ENCODE results near the gene FAM222A.
A peak's percentile ranks its signal among the peaks of the same experiment; 100 is the strongest.

The FAM222A gene

DNA sequence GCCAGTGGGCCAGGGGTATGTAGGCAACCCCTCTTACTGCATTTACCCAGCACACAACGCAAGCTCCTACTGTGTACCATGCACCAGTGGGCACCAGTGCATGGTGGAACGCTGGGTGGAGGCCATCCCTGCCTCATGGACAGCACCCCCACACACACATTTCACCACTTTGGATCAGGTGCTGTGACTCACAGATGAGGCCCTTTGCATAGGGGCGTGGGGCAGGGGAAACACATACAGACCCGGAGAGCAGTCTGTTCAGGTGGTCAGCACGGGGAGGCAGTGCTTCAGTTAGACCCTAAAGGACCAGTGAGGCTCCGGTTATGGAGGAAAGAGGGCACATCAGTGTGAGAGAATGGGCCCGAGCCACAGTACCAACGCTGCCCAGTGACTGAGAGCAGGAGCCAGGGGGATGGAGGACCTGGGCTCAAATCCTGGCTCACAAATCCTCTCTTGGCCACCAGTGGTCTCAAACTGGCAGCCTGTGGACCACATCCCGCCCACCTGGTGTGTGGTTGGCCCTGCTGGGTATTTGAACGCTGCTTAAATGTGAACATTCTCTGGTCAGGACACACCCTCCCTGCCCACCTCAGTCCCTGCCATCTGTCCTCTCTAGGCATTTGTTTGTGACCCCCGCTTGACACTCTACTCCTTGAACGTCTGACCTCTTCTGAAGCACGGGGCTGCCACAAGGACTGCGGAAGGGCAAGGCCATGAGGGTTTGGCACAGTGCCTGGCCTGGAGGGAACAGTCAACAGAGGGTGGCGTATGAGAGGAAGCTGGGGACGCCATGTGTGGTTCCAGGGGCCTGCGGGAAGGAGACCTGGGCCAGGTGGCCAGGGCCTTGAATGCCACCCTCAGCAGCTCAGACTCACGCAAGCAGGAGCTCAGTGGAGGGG is 46.7 kb downstream of the FAM222A start:
- DNase-seq (ENCODE audit: low spot score): no peak

- no peak for DNase-seq (ENCODE audit: low spot score)
Observed at GRCh38 chr12:109760930-109761921, 47.6 kb downstream of the FAM222A start.

DNA sequence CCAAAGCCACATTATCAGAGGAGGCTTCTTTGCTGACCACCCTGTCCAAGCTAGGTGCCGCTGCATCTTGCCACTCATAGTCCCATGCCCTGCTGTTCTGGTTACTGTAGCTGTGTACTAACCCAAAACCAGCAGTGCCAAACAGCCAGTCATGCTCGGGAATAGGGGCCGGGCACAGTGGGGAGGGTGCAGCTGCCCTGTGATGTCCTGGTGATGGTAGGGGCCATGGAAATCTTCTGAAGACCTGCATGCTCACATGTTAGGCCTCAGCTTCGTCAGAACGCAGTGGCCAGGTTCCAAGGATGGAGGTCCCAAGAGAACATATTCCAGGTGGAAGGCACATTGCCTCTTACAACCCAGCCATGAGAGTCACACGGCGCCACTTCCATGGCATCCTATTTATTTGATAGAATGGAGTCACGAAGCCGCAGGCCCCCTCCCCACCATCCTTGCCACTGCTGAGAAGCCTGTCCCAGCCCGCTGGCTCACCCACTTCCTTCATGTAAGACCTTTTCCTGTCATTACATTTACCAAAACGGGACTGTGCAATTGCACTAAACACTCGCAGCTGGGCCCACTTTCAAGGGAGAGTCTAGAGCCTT is 48.5 kb downstream of the FAM222A start:
- no peak for DNase-seq (ENCODE audit: low spot score)

DNA sequence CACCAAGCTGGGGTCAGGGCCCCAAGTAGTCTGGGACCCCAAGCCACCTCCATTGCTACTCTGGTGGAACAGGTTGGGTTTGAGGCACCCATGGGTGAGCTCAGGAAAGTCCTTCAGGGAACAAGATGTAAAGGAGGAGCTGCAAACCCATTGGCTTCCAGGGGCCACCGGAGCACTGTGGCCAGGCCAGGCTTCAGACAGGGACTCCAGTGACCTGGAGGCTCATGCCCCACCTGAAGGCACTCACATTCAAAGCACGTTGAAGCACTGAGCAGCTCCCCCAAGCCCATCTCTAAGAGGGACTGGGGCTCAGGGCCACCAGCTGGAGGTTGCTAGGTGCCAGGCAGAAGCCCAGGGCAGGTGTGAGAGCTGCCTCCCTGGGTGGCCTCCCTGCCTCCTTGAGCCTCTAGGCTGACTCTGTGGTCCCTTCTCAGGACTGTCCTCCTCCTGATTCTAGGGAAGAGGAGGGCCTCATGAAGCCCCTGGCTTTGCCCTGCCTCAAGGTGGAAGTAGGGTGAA is 49.1 kb downstream of the FAM222A start:
- DNase-seq (ENCODE audit: low spot score): no peak

DNA sequence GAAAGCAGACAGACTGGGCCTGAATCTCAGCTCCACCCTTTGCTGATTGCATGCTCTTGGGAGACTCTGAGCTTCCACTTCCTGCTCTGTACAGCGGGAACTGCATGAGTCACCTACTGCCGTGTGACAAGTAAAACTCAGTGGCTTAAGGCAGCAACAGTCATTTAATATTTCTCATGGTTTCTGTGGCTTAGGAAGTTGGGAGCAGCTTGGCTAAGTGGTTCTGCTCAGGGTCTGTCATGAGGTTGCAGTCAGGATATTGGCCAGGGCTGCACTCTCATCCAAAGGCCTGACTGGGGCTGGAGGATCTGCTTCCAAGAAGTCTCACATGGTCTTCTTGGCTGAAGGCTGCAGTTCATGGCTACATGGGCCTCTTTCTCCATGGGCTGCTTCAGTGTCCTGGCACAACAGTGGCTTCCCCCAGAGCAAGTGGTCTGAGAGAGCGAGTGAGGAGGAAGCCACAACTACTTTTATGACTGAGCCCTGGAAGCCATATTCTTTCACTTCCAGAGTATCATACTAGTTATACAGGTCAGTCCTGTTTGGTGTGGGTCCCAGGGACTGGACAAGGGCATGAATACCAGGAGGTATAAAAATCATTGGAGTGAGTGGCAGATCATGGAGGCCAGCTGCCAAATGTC is 49.7 kb downstream of the FAM222A start:
- DNase-seq (ENCODE audit: low spot score): peak; percentile 95

DNA sequence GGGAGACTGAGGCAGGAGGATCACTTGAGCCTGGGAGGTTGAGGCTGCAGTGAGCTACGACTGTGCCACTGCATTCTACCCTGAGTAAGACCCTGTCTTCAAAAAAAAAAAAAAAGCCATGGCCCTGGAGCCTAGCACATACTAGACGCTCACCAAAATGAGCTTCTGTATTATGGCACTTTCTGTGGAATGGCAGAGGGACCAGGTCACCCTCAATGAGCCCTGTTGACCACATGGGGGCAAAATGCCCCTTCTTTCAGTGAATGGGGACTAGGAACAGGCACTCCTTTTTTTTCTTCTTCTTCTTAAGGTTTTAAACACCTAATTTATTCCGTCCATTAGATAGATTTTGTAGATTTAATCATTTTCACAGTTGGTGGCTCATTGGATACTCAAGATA is 50.5 kb downstream of the FAM222A start:
- peak; percentile 40 for DNase-seq (ENCODE audit: low spot score)

- no peak for DNase-seq (ENCODE audit: low spot score)
Observed at GRCh38 chr12:109764776-109765445, 51.3 kb downstream of the FAM222A start.

- no peak for DNase-seq (ENCODE audit: low spot score)
Observed at GRCh38 chr12:109765446-109765810, 51.8 kb downstream of the FAM222A start.

DNA sequence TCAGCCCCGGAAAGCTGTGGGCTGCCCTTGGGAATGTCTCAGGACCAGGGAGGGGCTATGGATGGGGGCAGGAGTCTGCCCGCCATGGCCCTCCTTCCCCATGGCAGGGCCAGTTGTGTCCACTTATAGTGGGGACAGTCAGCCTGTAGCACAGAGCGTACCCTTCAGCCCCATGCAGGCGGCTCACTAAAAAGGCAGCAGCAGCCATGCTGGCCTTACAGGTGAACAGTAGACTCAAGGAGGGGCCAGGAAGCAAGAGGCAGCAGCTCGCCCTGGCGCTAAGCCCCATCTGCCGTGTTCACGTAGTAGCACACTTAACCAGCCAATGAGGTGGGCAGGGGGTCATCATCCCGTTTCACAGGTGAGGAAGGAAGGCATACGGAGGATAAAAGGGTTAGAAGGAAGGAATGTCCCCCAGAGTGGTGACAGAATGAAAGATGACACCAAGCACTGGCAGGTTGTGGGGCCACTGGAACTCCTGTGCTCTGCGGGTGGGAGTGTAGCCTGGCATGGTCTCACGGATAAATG is 52.7 kb downstream of the FAM222A start:
- DNase-seq (ENCODE audit: low spot score): no peak

DNA sequence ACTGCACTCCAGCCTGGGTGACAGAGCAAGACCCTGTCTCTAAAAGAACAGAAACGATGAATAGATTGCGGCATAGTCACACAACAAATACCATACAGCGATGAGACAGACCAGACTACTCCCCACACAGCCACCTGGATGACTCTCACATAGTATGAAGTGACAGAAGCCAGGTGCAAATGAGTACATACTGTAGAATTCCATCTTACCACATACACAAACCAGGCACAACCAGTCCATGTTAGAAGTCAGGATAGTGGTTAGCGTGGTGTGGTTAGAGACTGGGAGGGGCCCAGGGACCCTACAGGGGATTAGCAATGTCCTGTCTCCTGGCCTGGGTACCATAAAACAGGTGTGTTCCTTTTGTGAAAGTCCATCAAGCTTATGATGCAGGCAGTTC is 53.8 kb downstream of the FAM222A start:
- DNase-seq (ENCODE audit: low spot score): no peak

GRCh38 chr12:109767991-109768900 is 54.6 kb downstream of the FAM222A start:
- no peak for DNase-seq (ENCODE audit: low spot score)

- DNase-seq (ENCODE audit: low spot score): no peak
Observed at GRCh38 chr12:109768901-109769670, 55.5 kb downstream of the FAM222A start.

DNA sequence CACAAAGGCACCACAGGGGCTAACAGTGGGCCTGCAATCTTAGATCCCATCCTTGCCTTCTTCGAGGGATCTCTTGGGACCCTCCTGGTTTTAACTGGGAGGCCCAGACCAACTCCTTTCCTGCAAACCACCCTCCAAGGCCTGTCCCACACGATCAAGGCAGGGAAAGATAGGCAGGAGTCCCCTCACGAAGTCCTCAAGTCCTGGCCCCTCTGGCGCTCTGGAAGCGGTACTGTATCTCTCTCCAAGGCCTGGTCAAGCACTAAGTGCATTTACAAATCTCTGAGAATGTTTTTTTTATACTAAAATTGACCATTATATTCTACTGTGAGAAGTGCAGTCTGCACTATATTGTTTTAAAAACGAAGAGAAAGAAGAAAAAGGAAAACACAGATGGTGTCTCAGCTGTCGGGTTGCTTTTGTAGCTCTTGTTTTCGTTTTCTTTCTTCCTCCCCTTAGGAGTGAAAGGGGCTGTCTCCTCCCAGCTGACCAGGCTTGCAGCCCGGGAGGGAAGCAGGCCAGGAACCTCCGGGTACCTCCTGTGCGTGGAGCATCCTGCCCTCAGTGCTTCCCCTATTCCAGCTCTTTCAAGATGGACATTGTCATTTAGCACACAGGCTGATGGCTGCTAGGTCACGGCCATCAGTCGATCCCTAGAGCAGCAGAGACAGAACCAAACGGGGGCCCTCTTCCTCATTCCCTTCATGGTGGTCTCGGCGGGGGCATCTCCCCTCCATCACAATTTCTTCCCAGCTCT is 56.7 kb downstream of the FAM222A start:
- no peak for DNase-seq (ENCODE audit: low spot score)

GRCh38 chr12:109770861-109771670 is 57.4 kb downstream of the FAM222A start:
- DNase-seq (ENCODE audit: low spot score): no peak

- no peak for DNase-seq (ENCODE audit: low spot score)
Observed at GRCh38 chr12:109771746-109772621, 58.4 kb downstream of the FAM222A start.

DNA sequence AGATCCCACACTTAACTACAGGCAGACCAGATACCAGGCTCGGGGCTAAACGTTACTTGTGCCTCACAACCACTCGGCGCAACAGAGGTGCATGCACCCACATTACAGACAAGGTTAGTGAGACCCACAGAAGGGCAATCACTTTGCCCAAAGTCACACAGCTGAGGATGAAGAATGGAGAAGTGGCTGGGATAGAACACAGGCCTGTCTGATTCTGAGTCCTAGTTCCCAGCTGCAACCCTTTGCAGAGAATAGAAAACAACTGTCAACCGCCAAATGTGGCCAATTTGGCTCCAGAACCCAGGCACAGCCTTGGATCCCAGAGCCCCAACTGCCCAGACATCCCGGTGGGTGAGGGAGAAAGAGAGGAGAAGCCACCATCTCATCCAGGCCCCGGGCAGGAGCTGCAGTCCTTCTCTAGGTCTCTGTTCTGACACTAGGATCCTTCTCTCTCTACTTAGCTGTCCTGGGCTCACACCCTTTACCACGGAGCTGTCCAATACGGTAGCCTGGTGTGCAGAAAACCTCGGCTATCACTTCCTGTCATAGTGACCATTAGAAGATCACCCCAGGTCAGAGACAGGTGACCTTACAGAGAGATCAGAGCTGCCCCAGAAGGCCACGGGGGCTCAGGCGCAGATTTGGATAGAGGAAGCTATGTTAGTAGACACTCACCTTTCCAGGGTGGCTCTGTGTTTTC is 59.1 kb downstream of the FAM222A start:
- DNase-seq (ENCODE audit: low spot score): peak; percentile 45
